Measurements from ENCODE around the gene MAGI2. TPM values are rescaled to one million over a fixed set of nuclear protein-coding genes. Genes with fewer than 3 reads are reported as not detected.

The MAGI2 gene
- total and polyA plus RNA-seq, 4 donors, result 43.4 to 61.3 (median 50.1) TPM

DNA sequence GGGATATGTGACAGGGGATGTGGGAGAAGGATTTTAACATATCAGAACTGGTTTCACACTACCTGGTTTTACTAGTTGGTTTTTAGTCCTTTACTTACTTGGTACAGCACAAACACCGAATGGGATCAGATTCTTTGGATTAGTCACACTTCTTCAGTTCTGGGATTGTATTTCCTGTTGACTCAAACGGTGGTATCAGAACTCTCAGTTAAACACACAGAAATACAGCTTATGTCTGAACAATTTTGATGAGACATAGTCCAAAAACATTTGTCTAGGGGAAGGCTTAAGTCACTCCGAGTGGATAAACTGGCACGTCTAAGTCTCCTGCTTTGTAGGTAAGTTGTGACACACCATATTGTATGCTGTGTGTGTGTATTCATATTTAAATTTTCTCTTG, 1174.4 kb downstream of the MAGI2 start:
- no peak for DNase-seq (ENCODE audit: low read depth in 4 of 6, low spot score in 6 of 6)
- H3K4me1 ChIP-seq (ENCODE audit: control insufficient read depth, insufficient read depth, low read length), result no peaks in the 10 kb centered on the region
- no peaks in the 10 kb centered on the region for H3K9me3 ChIP-seq (ENCODE audit: control insufficient read depth, insufficient read depth, low read length)
- no peaks in the 10 kb centered on the region for H3K27me3 ChIP-seq (ENCODE audit: control insufficient read depth, insufficient read depth, low read length)
- 100% methylated on average over 3 of the region's 4 CpGs for WGBS (ENCODE audit: insufficient coverage)
- H3K27ac ChIP-seq (ENCODE audit: low read depth, low read length), result no peak overlapping the region
- no peaks in the 10 kb centered on the region for H3K36me3 ChIP-seq (ENCODE audit: control insufficient read depth, insufficient read depth, low read length)
- H3K4me3 ChIP-seq (ENCODE audit: low read depth, low read length), result no peak overlapping the region

GRCh38 chr7:78267141-78267540, 1186.3 kb downstream of the MAGI2 start:
- DNase-seq (ENCODE audit: low read depth in 4 of 6, low spot score in 6 of 6), result peak in 3 of 6 donors; percentile 28 to 86 (median 86)
- Histone ChIP-seq H3K36me3 (ENCODE audit: control insufficient read depth, insufficient read depth, low read length) (no peaks in the 10 kb centered on the region), H3K27ac (ENCODE audit: low read depth, low read length) (no peak overlapping the region), H3K27me3 (ENCODE audit: control insufficient read depth, insufficient read depth, low read length) (no peaks in the 10 kb centered on the region), H3K4me1 (ENCODE audit: control insufficient read depth, insufficient read depth, low read length) (peaks cover 3% of the 10 kb centered on the region), H3K9me3 (ENCODE audit: control insufficient read depth, insufficient read depth, low read length) (peaks cover 3% of the 10 kb centered on the region), H3K4me3 (ENCODE audit: low read depth, low read length) (no peak overlapping the region)
- WGBS (ENCODE audit: insufficient coverage), result no CpG with 5 or more reads among the region's 1 CpG

DNA sequence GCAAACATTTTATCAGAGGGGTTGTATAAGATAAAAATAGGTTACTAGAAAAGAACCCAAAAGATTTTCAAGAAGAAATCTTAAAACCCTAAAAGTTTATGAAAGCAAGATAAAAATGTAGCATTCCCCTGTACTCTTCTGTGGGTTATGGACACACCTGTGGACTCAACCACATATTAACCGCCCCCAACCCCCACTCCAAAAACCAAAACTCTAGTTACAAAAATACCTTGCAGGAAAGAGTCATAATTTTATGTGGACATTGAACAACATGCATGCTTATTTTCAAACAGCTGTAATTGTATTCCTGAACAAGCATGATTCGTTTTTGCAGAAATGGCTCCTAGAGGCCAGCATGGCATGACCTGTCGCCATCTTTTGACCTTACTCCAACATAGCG, 1188.0 kb downstream of the MAGI2 start:
- WGBS (ENCODE audit: insufficient coverage), result no CpG with 5 or more reads among the region's 4 CpGs
- Histone ChIP-seq H3K36me3 (ENCODE audit: control insufficient read depth, insufficient read depth, low read length) (no peaks in the 10 kb centered on the region), H3K27ac (ENCODE audit: low read depth, low read length) (no peak overlapping the region), H3K4me1 (ENCODE audit: control insufficient read depth, insufficient read depth, low read length) (peaks cover 3% of the 10 kb centered on the region), H3K4me3 (ENCODE audit: low read depth, low read length) (no peak overlapping the region), H3K27me3 (ENCODE audit: control insufficient read depth, insufficient read depth, low read length) (no peaks in the 10 kb centered on the region), H3K9me3 (ENCODE audit: control insufficient read depth, insufficient read depth, low read length) (peaks cover 3% of the 10 kb centered on the region)
- DNase-seq (ENCODE audit: low read depth in 4 of 6, low spot score in 6 of 6), result no peak

GRCh38 chr7:78265071-78265470, 1188.4 kb downstream of the MAGI2 start:
- peaks cover 3% of the 10 kb centered on the region for H3K4me1 ChIP-seq (ENCODE audit: control insufficient read depth, insufficient read depth, low read length)
- H3K9me3 ChIP-seq (ENCODE audit: control insufficient read depth, insufficient read depth, low read length), result peaks cover 3% of the 10 kb centered on the region
- no peaks in the 10 kb centered on the region for H3K27me3 ChIP-seq (ENCODE audit: control insufficient read depth, insufficient read depth, low read length)
- DNase-seq (ENCODE audit: low read depth in 4 of 6, low spot score in 6 of 6), result peak in 1 of 6 donors; percentile 10
- no peak overlapping the region for H3K4me3 ChIP-seq (ENCODE audit: low read depth, low read length)
- H3K27ac ChIP-seq (ENCODE audit: low read depth, low read length), result no peak overlapping the region
- H3K36me3 ChIP-seq (ENCODE audit: control insufficient read depth, insufficient read depth, low read length), result no peaks in the 10 kb centered on the region
- no CpG with 5 or more reads among the region's 2 CpGs for WGBS (ENCODE audit: insufficient coverage)

GRCh38 chr7:78264105-78264504, 1189.4 kb downstream of the MAGI2 start:
- Histone ChIP-seq H3K4me1 (ENCODE audit: control insufficient read depth, insufficient read depth, low read length) (peaks cover 3% of the 10 kb centered on the region), H3K9me3 (ENCODE audit: control insufficient read depth, insufficient read depth, low read length) (no peaks in the 10 kb centered on the region), H3K27ac (ENCODE audit: low read depth, low read length) (no peak overlapping the region), H3K27me3 (ENCODE audit: control insufficient read depth, insufficient read depth, low read length) (no peaks in the 10 kb centered on the region), H3K4me3 (ENCODE audit: low read depth, low read length) (no peak overlapping the region), H3K36me3 (ENCODE audit: control insufficient read depth, insufficient read depth, low read length) (no peaks in the 10 kb centered on the region)
- WGBS (ENCODE audit: insufficient coverage), result 86% methylated on average over 1 of the region's 1 CpG
- no peak for DNase-seq (ENCODE audit: low read depth in 4 of 6, low spot score in 6 of 6)

GRCh38 chr7:78261739-78262138, 1191.7 kb downstream of the MAGI2 start:
- peaks cover 3% of the 10 kb centered on the region for H3K4me1 ChIP-seq (ENCODE audit: control insufficient read depth, insufficient read depth, low read length)
- H3K27ac ChIP-seq (ENCODE audit: low read depth, low read length), result no peak overlapping the region
- no peaks in the 10 kb centered on the region for H3K36me3 ChIP-seq (ENCODE audit: control insufficient read depth, insufficient read depth, low read length)
- H3K9me3 ChIP-seq (ENCODE audit: control insufficient read depth, insufficient read depth, low read length), result no peaks in the 10 kb centered on the region
- H3K4me3 ChIP-seq (ENCODE audit: low read depth, low read length), result no peak overlapping the region
- H3K27me3 ChIP-seq (ENCODE audit: control insufficient read depth, insufficient read depth, low read length), result no peaks in the 10 kb centered on the region
- WGBS (ENCODE audit: insufficient coverage), result no CpG with 5 or more reads among the region's 1 CpG
- DNase-seq (ENCODE audit: low read depth in 4 of 6, low spot score in 6 of 6), result no peak

DNA sequence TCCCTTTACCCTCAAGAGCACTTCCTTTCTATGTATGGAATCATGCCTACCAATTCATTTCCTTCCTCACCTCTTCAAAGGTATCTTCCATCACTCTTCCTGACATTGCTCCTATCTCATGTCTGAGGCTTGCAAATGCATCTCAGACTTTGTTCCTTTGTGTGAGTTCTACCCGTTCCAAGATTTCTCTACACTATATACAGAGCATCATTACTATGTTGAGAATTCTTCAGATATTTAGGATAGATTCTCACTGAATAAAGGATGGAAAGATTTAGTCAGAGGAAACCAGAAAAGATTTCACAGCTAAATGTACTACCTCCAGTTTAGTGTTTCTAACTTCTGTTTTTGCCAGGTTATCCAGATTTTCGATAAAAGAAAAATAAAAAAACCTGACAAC, 1192.2 kb downstream of the MAGI2 start:
- no peaks in the 10 kb centered on the region for H3K9me3 ChIP-seq (ENCODE audit: control insufficient read depth, insufficient read depth, low read length)
- H3K4me1 ChIP-seq (ENCODE audit: control insufficient read depth, insufficient read depth, low read length), result peaks cover 3% of the 10 kb centered on the region
- no CpG with 5 or more reads among the region's 2 CpGs for WGBS (ENCODE audit: insufficient coverage)
- no peaks in the 10 kb centered on the region for H3K36me3 ChIP-seq (ENCODE audit: control insufficient read depth, insufficient read depth, low read length)
- H3K4me3 ChIP-seq (ENCODE audit: low read depth, low read length), result no peak overlapping the region
- no peak overlapping the region for H3K27ac ChIP-seq (ENCODE audit: low read depth, low read length)
- no peak for DNase-seq (ENCODE audit: low read depth in 4 of 6, low spot score in 6 of 6)
- no peaks in the 10 kb centered on the region for H3K27me3 ChIP-seq (ENCODE audit: control insufficient read depth, insufficient read depth, low read length)

DNA sequence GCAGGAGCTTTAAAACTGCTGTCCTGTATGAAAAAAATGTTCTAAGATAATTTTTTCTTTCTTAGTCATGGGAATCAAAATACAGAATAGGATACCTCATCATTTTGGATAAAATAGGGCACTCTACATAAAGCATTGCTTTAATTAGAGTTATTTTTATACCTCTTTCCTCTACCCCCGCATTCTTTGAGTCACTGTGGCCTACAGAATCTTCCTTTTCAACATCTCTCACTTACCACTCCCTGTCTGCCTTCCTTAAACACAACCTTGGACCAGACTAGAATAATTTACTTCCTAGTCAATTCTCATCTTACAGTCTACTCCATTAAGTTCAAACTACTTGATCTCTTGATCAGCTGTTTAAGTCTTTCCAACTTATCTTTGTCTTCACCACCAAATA, 1192.6 kb downstream of the MAGI2 start:
- no peaks in the 10 kb centered on the region for H3K9me3 ChIP-seq (ENCODE audit: control insufficient read depth, insufficient read depth, low read length)
- no peak overlapping the region for H3K27ac ChIP-seq (ENCODE audit: low read depth, low read length)
- WGBS (ENCODE audit: insufficient coverage), result 100% methylated on average over 1 of the region's 1 CpG
- H3K4me3 ChIP-seq (ENCODE audit: low read depth, low read length), result no peak overlapping the region
- no peaks in the 10 kb centered on the region for H3K4me1 ChIP-seq (ENCODE audit: control insufficient read depth, insufficient read depth, low read length)
- H3K36me3 ChIP-seq (ENCODE audit: control insufficient read depth, insufficient read depth, low read length), result peaks cover 4% of the 10 kb centered on the region
- H3K27me3 ChIP-seq (ENCODE audit: control insufficient read depth, insufficient read depth, low read length), result no peaks in the 10 kb centered on the region
- no peak for DNase-seq (ENCODE audit: low read depth in 4 of 6, low spot score in 6 of 6)

DNA sequence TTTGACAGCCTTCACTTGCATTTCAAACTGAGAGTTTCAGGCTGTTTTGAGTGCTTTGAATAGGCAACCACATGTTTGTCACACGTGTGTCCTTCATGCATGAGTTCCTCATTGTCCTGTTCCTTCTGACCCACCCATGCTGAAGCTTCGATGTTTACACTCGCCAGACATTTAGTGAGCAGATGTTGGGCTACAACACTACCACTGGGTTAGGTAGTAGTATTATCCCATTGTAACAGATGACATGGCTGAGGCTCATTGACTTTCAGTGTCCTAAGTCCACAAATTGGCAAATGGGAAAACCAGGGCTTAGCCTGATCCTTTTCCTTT, 1198.8 kb downstream of the MAGI2 start:
- no peak for DNase-seq (ENCODE audit: low read depth in 4 of 6, low spot score in 6 of 6)
- no peak overlapping the region for H3K4me3 ChIP-seq (ENCODE audit: low read depth, low read length)
- H3K4me1 ChIP-seq (ENCODE audit: control insufficient read depth, insufficient read depth, low read length), result no peaks in the 10 kb centered on the region
- 78% methylated on average over 3 of the region's 3 CpGs for WGBS (ENCODE audit: insufficient coverage)
- H3K27me3 ChIP-seq (ENCODE audit: control insufficient read depth, insufficient read depth, low read length), result no peaks in the 10 kb centered on the region
- H3K27ac ChIP-seq (ENCODE audit: low read depth, low read length), result no peak overlapping the region
- H3K36me3 ChIP-seq (ENCODE audit: control insufficient read depth, insufficient read depth, low read length), result peaks cover 4% of the 10 kb centered on the region
- no peaks in the 10 kb centered on the region for H3K9me3 ChIP-seq (ENCODE audit: control insufficient read depth, insufficient read depth, low read length)

- H3K4me3 ChIP-seq (ENCODE audit: low read depth, low read length), result no peak overlapping the region
- no peaks in the 10 kb centered on the region for H3K4me1 ChIP-seq (ENCODE audit: control insufficient read depth, insufficient read depth, low read length)
- 80% methylated on average over 2 of the region's 4 CpGs for WGBS (ENCODE audit: insufficient coverage)
- no peak overlapping the region for H3K27ac ChIP-seq (ENCODE audit: low read depth, low read length)
- no peak for DNase-seq (ENCODE audit: low read depth in 4 of 6, low spot score in 6 of 6)
- H3K36me3 ChIP-seq (ENCODE audit: control insufficient read depth, insufficient read depth, low read length), result peaks cover 4% of the 10 kb centered on the region
- no peaks in the 10 kb centered on the region for H3K9me3 ChIP-seq (ENCODE audit: control insufficient read depth, insufficient read depth, low read length)
- H3K27me3 ChIP-seq (ENCODE audit: control insufficient read depth, insufficient read depth, low read length), result no peaks in the 10 kb centered on the region
These were observed 1199.4 kb downstream of the MAGI2 start for GRCh38 chr7:78253850-78254725.

Measured in spinal cord (tissue), 10 donors.